Adrenal gland (tissue), 12 donors: ENCODE data around the gene ADGRA1. TPM values are rescaled to one million over a fixed set of nuclear protein-coding genes. Genes with fewer than 3 reads are reported as not detected.

Experiments
- DNase-seq, 7 donors: peaks; one replicate each; pipeline ENCODE4 v3.0.0-alpha.2; 2019 to 2020
- H3K27ac ChIP-seq, 5 donors: fragments of 200-600 bp; sonication (generic) in 4 of 5; 1 replicate in 3 of 5; 2 replicates in 2 of 5; pipeline versions ENCODE4 v1.5.1 to v1.8.0; 2016 to 2020; ENCODE audit warnings: mild to moderate bottlenecking in 1 of 5
- H3K27me3 ChIP-seq: fragments of 200-600 bp; 2 replicates; pipeline ENCODE4 v1.8.0; 2021
- H3K36me3 ChIP-seq, 2 donors: fragments of 200-600 bp; replicated peaks in 1 of 2; 1 replicate in 1 of 2; 2 replicates in 1 of 2; pipeline versions ENCODE4 v1.5.1 to v1.8.0; 2018 to 2022
- H3K4me1 ChIP-seq, 2 donors: fragments of 200-600 bp; replicated peaks in 1 of 2; 1 replicate in 1 of 2; 2 replicates in 1 of 2; pipeline versions ENCODE4 v1.5.1 to v1.8.0; 2018 to 2021
- H3K4me3 ChIP-seq, 4 donors: fragments of 200-600 bp; sonication (generic) in 3 of 4; one replicate each; pipeline ENCODE4 v1.5.1; 2016 to 2018
- H3K9me3 ChIP-seq, 3 donors: fragments of 200-600 bp; sonication (generic) in 1 of 3; replicated peaks in 1 of 3; 1 replicate in 2 of 3; 2 replicates in 1 of 3; pipeline versions ENCODE4 v1.5.1 to v1.8.0; 2016 to 2021
- CTCF ChIP-seq, 6 experiments: fragments of 450-650 bp in 4 of 6; fragments of 200-600 bp in 2 of 6; sonication (generic) in 1 of 6; IDR thresholded peaks; 1 replicate in 5 of 6; 2 replicates in 1 of 6; pipeline versions ENCODE4 v1.5.1 to v1.8.0; 2016 to 2021; ENCODE audit warnings: antibody characterized with exemption in 6 of 6, mild to moderate bottlenecking in 2 of 6, moderate library complexity in 1 of 6
- POLR2A ChIP-seq, 2 donors: fragments of 450-650 bp; IDR thresholded peaks; one replicate each; pipeline ENCODE4 v1.6.1; 2017; ENCODE audit warnings: antibody characterized with exemption in 2 of 2, mild to moderate bottlenecking in 2 of 2, moderate library complexity in 1 of 2
- WGBS, 4 donors: extraction: QIAGEN DNeasy Blood & Tissue Kit in 2 of 4; methylation state at CpG; one replicate each; pipeline versions ENCODE4 v1.1.5 to v1.1.7; 2013 to 2017; 5-methylcytosine and 5-hydroxymethylcytosine counted together
- intact Hi-C, 2 donors: fragments of 100-400 bp; cut with DNase I; formaldehyde crosslinking; loops; one replicate each; pipeline versions ENCODE4 v1.14.1 to v1.15.0; 2022 to 2023
- polyA plus RNA-seq, 3 donors: library from polyadenylated mRNA; stranded (reverse); fragments of 200-250 nt in 2 of 3; fragments of 350-450 nt in 1 of 3; fragmentation: Illumina TruSeq in 1 of 3; extraction: RNeasy Lipid Tissue Mini Kit (QIAGEN cat#74804) in 1 of 3; gene quantifications; one replicate each; pipeline ENCODE4 v1.2.3, GENCODE V29; 2013 to 2014
- total RNA-seq, 9 donors: library from RNA; depleted of rRNA in 4 of 9; stranded (reverse); fragments of >200 nt in 4 of 9; fragments of 120-200 nt in 1 of 9; fragmentation: NEBNext Ultra II Directional in 1 of 9; extraction: Animal tissue kit (Norgen Biotek cat#: 25700) in 1 of 9; gene quantifications; one replicate each; pipeline versions ENCODE4 v1.1.0 to v1.2.4, GENCODE V29; 2013 to 2023
- donor health status: healthy with polysubstance abuse.
- donor health status: Bipolar disorder and iron deficiency.
- donor health status: DM: yes; HTN: yes; CAD: no.
- donor health status: DM: no; HTN: no; CAD: no.
- donor health status: DM: no; HTN: no; CAD: no.
- donor health status: DM: yes; HTN: yes; CAD: no.

The ADGRA1 gene
- total and polyA plus RNA-seq, 12 donors, result 0.06 to 8.2 (median 2.7) TPM; not detected in 2

GRCh38 chr10:133121479-133121878 lies 33.8 kb downstream of the ADGRA1 start:
- Histone ChIP-seq H3K36me3 (no peaks in the 10 kb centered on the region), H3K4me3 (no peak overlapping the region), H3K4me1 (peaks cover 0 to 4% of the 10 kb centered on the region in 2 donors), H3K9me3 (no peaks in the 10 kb centered on the region), H3K27me3 (peaks cover 12% of the 10 kb centered on the region), H3K27ac (no peak overlapping the region)
- 74 to 93% (median 79%) methylated on average over 8 of the region's 8 CpGs for WGBS, 4 donors
- TF ChIP-seq CTCF (IDR thresholded peaks at IDR 0.05) (no peak), POLR2A (IDR thresholded peaks at IDR 0.05) (no peak)
- intact Hi-C loops, result loop anchor here in 1 of 2 donors (5.0 kb wide), 1 partner anchor 284 kb away; no protein-coding TSS in a partner anchor
- no peak for DNase-seq

GRCh38 chr10:133122171-133122935 lies 34.6 kb downstream of the ADGRA1 start:
- peaks cover 0 to 1% of the 10 kb centered on the region in 2 donors for H3K4me1 ChIP-seq
- 69 to 75% (median 73%) methylated on average over 29 to 33 of the region's 33 CpGs for WGBS, 4 donors
- intact Hi-C loops, result loop anchor here in 1 of 2 donors (2.0 to 5.0 kb wide), 2 partner anchors 182 to 285 kb away; no protein-coding TSS in a partner anchor
- H3K27ac ChIP-seq, result no peak overlapping the region
- peaks cover 12% of the 10 kb centered on the region for H3K27me3 ChIP-seq
- H3K4me3 ChIP-seq, result no peak overlapping the region
- no peaks in the 10 kb centered on the region for H3K36me3 ChIP-seq
- no peaks in the 10 kb centered on the region for H3K9me3 ChIP-seq
- TF ChIP-seq CTCF (IDR thresholded peaks at IDR 0.05) (no peak), POLR2A (IDR thresholded peaks at IDR 0.05) (no peak)
- no peak for DNase-seq

- intact Hi-C loops, result loop anchor here in 1 of 2 donors (2.0 to 5.0 kb wide), 2 partner anchors 182 to 286 kb away; no protein-coding TSS in a partner anchor
These were observed 35.5 kb downstream of the ADGRA1 start for GRCh38 chr10:133123050-133123745.

More at GRCh38 chr10:133123050-133123745, 35.5 kb downstream of the ADGRA1 start:
- H3K36me3 ChIP-seq, result no peaks in the 10 kb centered on the region
- no peak for TF ChIP-seq POLR2A (IDR thresholded peaks at IDR 0.05)
- no peak for TF ChIP-seq CTCF (IDR thresholded peaks at IDR 0.05)
- no peaks in the 10 kb centered on the region for H3K9me3 ChIP-seq
- H3K4me1 ChIP-seq, result no peaks in the 10 kb centered on the region
- DNase-seq, result no peak
- no peak overlapping the region for H3K4me3 ChIP-seq
- peaks cover 12% of the 10 kb centered on the region for H3K27me3 ChIP-seq
- 68 to 84% (median 74%) methylated on average over 34 to 39 of the region's 39 CpGs for WGBS, 4 donors
- no peak overlapping the region for H3K27ac ChIP-seq
